GM12878 (cell line): ENCODE data around the gene USP34.

Experiments
- CBFB ChIP-seq: IDR thresholded peaks from 2 replicates; pipeline ENCODE4 v1.6.1; 2016; ENCODE audit warnings: antibody characterized with exemption, low read depth
- EZH2 ChIP-seq: IDR thresholded peaks from 2 replicates; pipeline ENCODE4 v1.6.1; 2012; ENCODE audit warnings: low read depth, mild to moderate bottlenecking, control low read depth, inconsistent platforms, low read length, borderline replicate concordance; ENCODE audit not compliant: control insufficient read depth
- MXI1 ChIP-seq: fragments of 150-350 bp; IDR thresholded peaks from 2 replicates; pipeline ENCODE4 v1.6.1; 2011; ENCODE audit warnings: low read depth, mild to moderate bottlenecking, inconsistent platforms, low read length, improper control_type of control experiment
- NFIC ChIP-seq: IDR thresholded peaks from 2 replicates; pipeline ENCODE4 v1.6.1; 2012; ENCODE audit warnings: low read depth, mild to moderate bottlenecking, inconsistent platforms, low read length, moderate library complexity
- NR2C2 ChIP-seq: IDR thresholded peaks from 2 replicates; pipeline ENCODE4 v1.6.1; 2011; ENCODE audit warnings: borderline replicate concordance, low read depth; ENCODE audit not compliant: control insufficient read depth, insufficient read length
- POLR2A ChIP-seq: IDR thresholded peaks from 2 replicates; pipeline ENCODE4 v1.6.1; 2011; ENCODE audit warnings: low read depth, mild to moderate bottlenecking, low read length
- POLR2AphosphoS5 ChIP-seq: IDR thresholded peaks from 2 replicates; pipeline ENCODE4 v1.6.1; 2011; ENCODE audit warnings: mild to moderate bottlenecking, low read length, inconsistent platforms
- RELA ChIP-seq: fragments of 450-650 bp; IDR thresholded peaks from 2 replicates; pipeline ENCODE4 v1.8.0; 2014; ENCODE audit warnings: borderline replicate concordance; ENCODE audit not compliant: partially characterized antibody
- SRF ChIP-seq, 2 experiments: IDR thresholded peaks; 2 replicates each; pipeline ENCODE4 v1.6.1; 2011; ENCODE audit warnings: low read depth in 2 of 2, low read length in 2 of 2, mild to moderate bottlenecking in 1 of 2, moderate library complexity in 1 of 2
- TCF7 ChIP-seq: IDR thresholded peaks from 2 replicates; pipeline ENCODE4 v1.6.1; 2014; ENCODE audit warnings: antibody characterized with exemption, borderline replicate concordance
- YBX1 ChIP-seq: fragments of 450-650 bp; IDR thresholded peaks from 2 replicates; pipeline ENCODE4 v1.6.1; 2016; ENCODE audit warnings: antibody characterized with exemption
- TF ChIP-seq, protein P1 (sequence below), 3 experiments: IDR thresholded peaks in 2 of 3; conservative IDR thresholded peaks in 1 of 3; 2 replicates each; pipeline ENCODE4 v1.5.1; 2011; ENCODE audit warnings: low read depth in 3 of 3, low read length in 3 of 3, mild to moderate bottlenecking in 3 of 3, control low read depth in 2 of 3, moderate library complexity in 2 of 3, inconsistent platforms in 1 of 3, mixed read lengths in 1 of 3; ENCODE audit not compliant: control insufficient read depth in 2 of 3, insufficient read depth in 1 of 3; ENCODE audit errors: extremely low read depth in 1 of 3
- TF ChIP-seq, protein P2 (sequence below): IDR thresholded peaks from 2 replicates; pipeline ENCODE4 v1.6.1; 2011; ENCODE audit warnings: low read depth, low read length, improper control_type of control experiment, borderline replicate concordance
- TF ChIP-seq, protein P3 (sequence below): fragments of 450-650 bp; IDR thresholded peaks from 2 replicates; pipeline ENCODE4 v1.6.1; 2016; ENCODE audit warnings: mild to moderate bottlenecking, moderate library complexity, borderline replicate concordance

DNA sequence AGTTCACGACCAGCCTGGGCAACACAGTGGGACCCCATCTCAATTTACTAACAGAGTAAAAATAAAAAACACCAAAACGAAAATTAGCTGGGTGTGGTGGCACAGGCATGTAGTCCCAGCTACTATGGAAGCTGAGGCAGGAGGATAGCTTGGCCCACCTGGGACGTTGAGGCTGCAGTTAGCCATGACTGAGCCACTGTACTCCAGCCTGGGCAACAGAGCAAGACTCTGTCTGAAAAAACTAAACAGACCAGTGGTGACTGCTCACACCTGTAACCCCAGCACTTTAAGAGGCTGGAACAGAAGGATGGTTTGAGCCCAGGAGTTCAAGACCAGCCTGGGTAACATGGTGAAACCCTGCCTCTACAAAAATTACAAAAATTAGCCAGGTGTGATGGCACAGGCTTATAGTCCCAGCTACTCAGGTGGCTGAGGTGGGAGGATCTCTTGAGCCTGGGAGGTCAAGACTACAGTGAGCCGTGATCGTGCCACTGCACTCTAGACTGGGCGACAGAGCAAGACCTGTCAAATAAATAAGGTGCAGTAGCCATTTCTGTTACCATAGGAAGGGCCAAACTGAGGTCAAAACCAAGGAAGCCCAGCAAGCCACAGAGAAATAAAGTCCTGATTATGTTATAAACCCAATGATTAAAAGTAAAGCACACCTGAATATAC is 14.0 kb downstream of the USP34 start:
- TF ChIP-seq POLR2AphosphoS5 (no peak), POLR2A (no peak), RELA (no peak), CBFB (no peak), EZH2 (no peak), NFIC (no peak), MXI1 (no peak), SRF (IDR thresholded peaks at IDR 0.05; ENCODE audit: low read depth in 2 of 2, low read length in 2 of 2) (no peak), TCF7 (no peak), NR2C2 (no peak), YBX1 (no peak)
- TF ChIP-seq, protein P1, sequence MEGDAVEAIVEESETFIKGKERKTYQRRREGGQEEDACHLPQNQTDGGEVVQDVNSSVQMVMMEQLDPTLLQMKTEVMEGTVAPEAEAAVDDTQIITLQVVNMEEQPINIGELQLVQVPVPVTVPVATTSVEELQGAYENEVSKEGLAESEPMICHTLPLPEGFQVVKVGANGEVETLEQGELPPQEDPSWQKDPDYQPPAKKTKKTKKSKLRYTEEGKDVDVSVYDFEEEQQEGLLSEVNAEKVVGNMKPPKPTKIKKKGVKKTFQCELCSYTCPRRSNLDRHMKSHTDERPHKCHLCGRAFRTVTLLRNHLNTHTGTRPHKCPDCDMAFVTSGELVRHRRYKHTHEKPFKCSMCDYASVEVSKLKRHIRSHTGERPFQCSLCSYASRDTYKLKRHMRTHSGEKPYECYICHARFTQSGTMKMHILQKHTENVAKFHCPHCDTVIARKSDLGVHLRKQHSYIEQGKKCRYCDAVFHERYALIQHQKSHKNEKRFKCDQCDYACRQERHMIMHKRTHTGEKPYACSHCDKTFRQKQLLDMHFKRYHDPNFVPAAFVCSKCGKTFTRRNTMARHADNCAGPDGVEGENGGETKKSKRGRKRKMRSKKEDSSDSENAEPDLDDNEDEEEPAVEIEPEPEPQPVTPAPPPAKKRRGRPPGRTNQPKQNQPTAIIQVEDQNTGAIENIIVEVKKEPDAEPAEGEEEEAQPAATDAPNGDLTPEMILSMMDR (IDR thresholded peaks at IDR 0.05 in 2 of 3, conservative IDR thresholded peaks at IDR 0.05 in 1 of 3; ENCODE audit: control insufficient read depth in 2 of 3, extremely low read depth in 1 of 3, insufficient read depth in 1 of 3, low read depth in 3 of 3, low read length in 3 of 3), result no peak
- TF ChIP-seq, protein P2, sequence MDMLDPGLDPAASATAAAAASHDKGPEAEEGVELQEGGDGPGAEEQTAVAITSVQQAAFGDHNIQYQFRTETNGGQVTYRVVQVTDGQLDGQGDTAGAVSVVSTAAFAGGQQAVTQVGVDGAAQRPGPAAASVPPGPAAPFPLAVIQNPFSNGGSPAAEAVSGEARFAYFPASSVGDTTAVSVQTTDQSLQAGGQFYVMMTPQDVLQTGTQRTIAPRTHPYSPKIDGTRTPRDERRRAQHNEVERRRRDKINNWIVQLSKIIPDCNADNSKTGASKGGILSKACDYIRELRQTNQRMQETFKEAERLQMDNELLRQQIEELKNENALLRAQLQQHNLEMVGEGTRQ, result no peak
- TF ChIP-seq, protein P3, sequence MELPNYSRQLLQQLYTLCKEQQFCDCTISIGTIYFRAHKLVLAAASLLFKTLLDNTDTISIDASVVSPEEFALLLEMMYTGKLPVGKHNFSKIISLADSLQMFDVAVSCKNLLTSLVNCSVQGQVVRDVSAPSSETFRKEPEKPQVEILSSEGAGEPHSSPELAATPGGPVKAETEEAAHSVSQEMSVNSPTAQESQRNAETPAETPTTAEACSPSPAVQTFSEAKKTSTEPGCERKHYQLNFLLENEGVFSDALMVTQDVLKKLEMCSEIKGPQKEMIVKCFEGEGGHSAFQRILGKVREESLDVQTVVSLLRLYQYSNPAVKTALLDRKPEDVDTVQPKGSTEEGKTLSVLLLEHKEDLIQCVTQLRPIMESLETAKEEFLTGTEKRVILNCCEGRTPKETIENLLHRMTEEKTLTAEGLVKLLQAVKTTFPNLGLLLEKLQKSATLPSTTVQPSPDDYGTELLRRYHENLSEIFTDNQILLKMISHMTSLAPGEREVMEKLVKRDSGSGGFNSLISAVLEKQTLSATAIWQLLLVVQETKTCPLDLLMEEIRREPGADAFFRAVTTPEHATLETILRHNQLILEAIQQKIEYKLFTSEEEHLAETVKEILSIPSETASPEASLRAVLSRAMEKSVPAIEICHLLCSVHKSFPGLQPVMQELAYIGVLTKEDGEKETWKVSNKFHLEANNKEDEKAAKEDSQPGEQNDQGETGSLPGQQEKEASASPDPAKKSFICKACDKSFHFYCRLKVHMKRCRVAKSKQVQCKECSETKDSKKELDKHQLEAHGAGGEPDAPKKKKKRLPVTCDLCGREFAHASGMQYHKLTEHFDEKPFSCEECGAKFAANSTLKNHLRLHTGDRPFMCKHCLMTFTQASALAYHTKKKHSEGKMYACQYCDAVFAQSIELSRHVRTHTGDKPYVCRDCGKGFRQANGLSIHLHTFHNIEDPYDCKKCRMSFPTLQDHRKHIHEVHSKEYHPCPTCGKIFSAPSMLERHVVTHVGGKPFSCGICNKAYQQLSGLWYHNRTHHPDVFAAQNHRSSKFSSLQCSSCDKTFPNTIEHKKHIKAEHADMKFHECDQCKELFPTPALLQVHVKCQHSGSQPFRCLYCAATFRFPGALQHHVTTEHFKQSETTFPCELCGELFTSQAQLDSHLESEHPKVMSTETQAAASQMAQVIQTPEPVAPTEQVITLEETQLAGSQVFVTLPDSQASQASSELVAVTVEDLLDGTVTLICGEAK, result no peak
